HFFc6 (cell line): Measurements from ENCODE around the gene CHST11. TPM values are rescaled to one million over a fixed set of nuclear protein-coding genes. Genes with fewer than 3 reads are reported as not detected.

ENCODE experiments used
- DNase-seq: peaks from one replicate; pipeline ENCODE4 v3.0.0-alpha.2; 2018
- H3K27ac Mint-ChIP-seq: 2 replicates; pipeline ENCODE4 v1.8.0; 2020; ENCODE audit warnings: mild to moderate bottlenecking, mixed read lengths
- H3K27me3 Mint-ChIP-seq: 2 replicates; pipeline ENCODE4 v1.8.0; 2021; ENCODE audit warnings: mild to moderate bottlenecking, moderate library complexity, mixed read lengths; ENCODE audit not compliant: insufficient read depth
- H3K36me3 Mint-ChIP-seq: 2 replicates; pipeline ENCODE4 v1.8.0; 2021; ENCODE audit warnings: low read depth, mixed read lengths
- H3K4me1 Mint-ChIP-seq: 2 replicates; pipeline ENCODE4 v1.8.0; 2020; ENCODE audit warnings: low read depth, mixed read lengths
- H3K4me3 Mint-ChIP-seq: 2 replicates; pipeline ENCODE4 v1.8.0; 2020; ENCODE audit warnings: mild to moderate bottlenecking, moderate library complexity, mixed read lengths
- H3K9me3 Mint-ChIP-seq: 2 replicates; pipeline ENCODE4 v1.8.0; 2020; ENCODE audit warnings: mild to moderate bottlenecking, mixed read lengths
- total RNA-seq, 6 experiments: library from RNA; stranded (reverse); fragmentation: NEBNext Ultra II Directional; extraction: Animal tissue kit (Norgen Biotek cat#: 25700); gene quantifications; 2 replicates in 1 of 6; 3 replicates in 5 of 6; pipeline ENCODE4 v1.2.3, GENCODE V29; 2021
- TF ChIP-seq, protein P1 (sequence below): fragments of 200-600 bp; sonication (generic); IDR thresholded peaks from 2 replicates; pipeline ENCODE4 v1.5.0; 2021; ENCODE audit warnings: antibody characterized with exemption, mild to moderate bottlenecking

CHST11 gene
- total RNA-seq, 6 experiments from 2014 or later: 2.4 to 4.3 (median 3.8) TPM

- H3K4me3 Mint-ChIP-seq: no peak overlapping the region
These were observed 94.7 kb downstream of the CHST11 start for GRCh38 chr12:104551313-104551931.

GRCh38 chr12:104553421-104553820 is 96.7 kb downstream of the CHST11 start:
- H3K9me3 Mint-ChIP-seq: peaks cover 16% of the 10 kb centered on the region
- peaks cover 15% of the 10 kb centered on the region for H3K4me1 Mint-ChIP-seq
- H3K27ac Mint-ChIP-seq: no peak overlapping the region
- TF ChIP-seq, protein P1, sequence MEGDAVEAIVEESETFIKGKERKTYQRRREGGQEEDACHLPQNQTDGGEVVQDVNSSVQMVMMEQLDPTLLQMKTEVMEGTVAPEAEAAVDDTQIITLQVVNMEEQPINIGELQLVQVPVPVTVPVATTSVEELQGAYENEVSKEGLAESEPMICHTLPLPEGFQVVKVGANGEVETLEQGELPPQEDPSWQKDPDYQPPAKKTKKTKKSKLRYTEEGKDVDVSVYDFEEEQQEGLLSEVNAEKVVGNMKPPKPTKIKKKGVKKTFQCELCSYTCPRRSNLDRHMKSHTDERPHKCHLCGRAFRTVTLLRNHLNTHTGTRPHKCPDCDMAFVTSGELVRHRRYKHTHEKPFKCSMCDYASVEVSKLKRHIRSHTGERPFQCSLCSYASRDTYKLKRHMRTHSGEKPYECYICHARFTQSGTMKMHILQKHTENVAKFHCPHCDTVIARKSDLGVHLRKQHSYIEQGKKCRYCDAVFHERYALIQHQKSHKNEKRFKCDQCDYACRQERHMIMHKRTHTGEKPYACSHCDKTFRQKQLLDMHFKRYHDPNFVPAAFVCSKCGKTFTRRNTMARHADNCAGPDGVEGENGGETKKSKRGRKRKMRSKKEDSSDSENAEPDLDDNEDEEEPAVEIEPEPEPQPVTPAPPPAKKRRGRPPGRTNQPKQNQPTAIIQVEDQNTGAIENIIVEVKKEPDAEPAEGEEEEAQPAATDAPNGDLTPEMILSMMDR: no peak
- no peak for DNase-seq
- H3K27me3 Mint-ChIP-seq: peaks cover 26% of the 10 kb centered on the region; the same call in 1 of the 2 replicates
- no peak overlapping the region for H3K4me3 Mint-ChIP-seq
- H3K36me3 Mint-ChIP-seq: peaks cover 12% of the 10 kb centered on the region

More at GRCh38 chr12:104551313-104551931, 94.7 kb downstream of the CHST11 start:
- TF ChIP-seq, protein P1: no peak
- Mint-ChIP-seq H3K4me1 (peaks cover 15% of the 10 kb centered on the region), H3K9me3 (peaks cover 16% of the 10 kb centered on the region), H3K27ac (no peak overlapping the region), H3K36me3 (peaks cover 12% of the 10 kb centered on the region), H3K27me3 (peaks cover 24% of the 10 kb centered on the region; the same call in 1 of the 2 replicates)
- DNase-seq: no peak

GRCh38 chr12:104555648-104556047 is 98.9 kb downstream of the CHST11 start:
- Mint-ChIP-seq H3K4me1 (no peaks in the 10 kb centered on the region), H3K9me3 (peaks cover 16% of the 10 kb centered on the region), H3K27ac (no peak overlapping the region), H3K4me3 (no peak overlapping the region), H3K36me3 (peaks cover 12% of the 10 kb centered on the region), H3K27me3 (peaks cover 28% of the 10 kb centered on the region)
- no peak for DNase-seq
- TF ChIP-seq, protein P1: no peak

GRCh38 chr12:104557488-104558195 is 100.9 kb downstream of the CHST11 start:
- Mint-ChIP-seq H3K4me1 (no peaks in the 10 kb centered on the region), H3K9me3 (peaks cover 16% of the 10 kb centered on the region), H3K4me3 (no peak overlapping the region), H3K36me3 (peaks cover 12% of the 10 kb centered on the region), H3K27me3 (peaks cover 30% of the 10 kb centered on the region), H3K27ac (no peak overlapping the region)
- TF ChIP-seq, protein P1: no peak
- no peak for DNase-seq

- no peak for DNase-seq
- H3K36me3 Mint-ChIP-seq: peaks cover 10% of the 10 kb centered on the region; the same call in 1 of the 2 replicates
- H3K9me3 Mint-ChIP-seq: peaks cover 4% of the 10 kb centered on the region; the same call in 1 of the 2 replicates
- TF ChIP-seq, protein P1: no peak
- H3K4me3 Mint-ChIP-seq: no peak overlapping the region
- H3K27me3 Mint-ChIP-seq: peaks cover 19% of the 10 kb centered on the region
- peaks cover 2% of the 10 kb centered on the region; the same call in 1 of the 2 replicates for H3K4me1 Mint-ChIP-seq
- no peak overlapping the region for H3K27ac Mint-ChIP-seq
These were observed 104.1 kb downstream of the CHST11 start for GRCh38 chr12:104560881-104561280.
